GM18517 (cell line): ENCODE results near the gene POR.
"Not testable (repeated sequence)": the region's sequence is repeated elsewhere in the genome, so short reads cannot be mapped to it uniquely, and the experiment has no call there.

Experiments
- ATAC-seq: cut with Tn5 transposase; IDR thresholded peaks from one replicate; pipeline ENCODE4 v1.9.1; 2021; ENCODE audit warnings: mild to moderate bottlenecking, moderate library complexity; ENCODE audit not compliant: unreplicated experiment

Gene POR

GRCh38 chr7:75988568-75989499 is 73.9 kb downstream of the POR start:
- no peak for ATAC-seq

DNA sequence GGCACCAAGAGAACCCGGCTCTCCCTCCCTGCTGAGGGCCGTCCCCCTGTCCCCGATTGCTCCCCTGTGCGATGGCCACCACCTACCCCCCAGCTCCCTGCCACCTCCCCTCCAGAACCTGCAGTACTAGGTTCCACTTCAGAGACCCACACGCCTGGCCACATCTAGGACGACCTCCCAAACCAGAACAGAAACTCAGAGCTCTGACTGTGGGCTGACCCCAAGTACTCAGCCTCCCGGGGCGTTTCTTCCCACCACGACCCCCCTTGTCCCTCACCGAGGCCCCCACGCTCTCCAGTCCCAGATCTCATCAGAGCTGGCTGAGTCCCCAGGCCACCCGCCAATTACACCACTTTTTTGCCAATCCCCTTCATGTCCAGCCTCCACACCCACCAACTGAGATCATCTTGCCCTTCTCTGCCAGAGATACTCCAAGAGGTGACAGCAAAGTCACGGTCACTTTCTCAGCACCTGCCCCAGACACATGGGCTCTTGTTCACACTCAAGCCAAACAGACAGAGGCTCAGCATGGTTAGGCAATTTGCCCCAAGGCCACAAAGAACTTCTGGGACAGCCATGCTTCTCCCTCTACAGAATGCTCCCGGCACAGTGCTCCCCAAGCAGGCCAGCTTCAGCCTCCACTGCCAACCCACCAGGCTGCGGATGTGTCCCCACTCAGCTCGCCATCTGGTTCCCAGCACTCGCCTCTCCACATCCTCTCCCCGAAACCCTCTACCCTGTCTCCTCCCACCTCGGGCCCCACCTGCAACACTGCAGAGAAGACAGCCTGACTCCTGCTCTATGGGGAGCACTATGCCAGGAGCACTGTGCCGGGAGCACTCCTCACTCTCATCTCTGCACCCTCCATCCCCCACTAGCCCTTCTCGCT is 74.8 kb downstream of the POR start:
- no peak for ATAC-seq

GRCh38 chr7:75991531-75992082 is 76.7 kb downstream of the POR start:
- no peak for ATAC-seq

- ATAC-seq: no peak
These were observed 77.3 kb downstream of the POR start for GRCh38 chr7:75992083-75992755.

DNA sequence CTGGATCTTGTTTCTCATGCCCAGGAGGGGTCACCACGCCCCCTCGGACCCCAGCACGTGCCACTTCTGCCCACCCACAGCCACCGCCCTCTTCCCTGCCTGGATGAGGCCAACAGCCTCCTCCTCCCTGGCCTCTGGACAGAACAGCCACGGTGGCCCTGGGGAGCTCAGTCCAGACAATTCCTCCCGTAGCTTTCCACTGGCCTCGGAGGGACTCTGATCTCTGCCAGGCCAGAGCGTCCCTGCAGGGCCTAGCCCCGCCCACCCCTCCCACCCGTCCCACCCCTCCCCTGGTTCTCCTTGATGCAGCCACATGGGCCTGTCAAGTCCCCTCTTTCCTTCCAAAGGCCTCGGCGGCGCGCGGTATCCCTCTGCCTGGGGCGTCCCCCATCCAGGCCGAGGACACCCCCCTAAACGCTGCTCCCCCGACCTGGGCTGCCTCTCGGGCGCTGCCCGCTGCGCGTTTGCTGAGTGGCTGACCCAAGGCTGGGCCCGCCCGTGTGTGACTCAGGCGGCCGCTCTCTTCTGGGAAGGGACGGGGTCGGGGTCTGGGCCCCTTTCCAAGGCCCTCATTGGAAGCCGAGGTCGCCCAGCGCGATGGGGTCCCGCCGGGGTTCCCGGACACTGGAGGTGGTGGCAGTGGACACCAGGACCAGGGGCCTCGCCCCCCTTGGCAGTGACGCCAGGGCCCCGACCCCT is 78.9 kb downstream of the POR start:
- peak; percentile 6 for ATAC-seq

DNA sequence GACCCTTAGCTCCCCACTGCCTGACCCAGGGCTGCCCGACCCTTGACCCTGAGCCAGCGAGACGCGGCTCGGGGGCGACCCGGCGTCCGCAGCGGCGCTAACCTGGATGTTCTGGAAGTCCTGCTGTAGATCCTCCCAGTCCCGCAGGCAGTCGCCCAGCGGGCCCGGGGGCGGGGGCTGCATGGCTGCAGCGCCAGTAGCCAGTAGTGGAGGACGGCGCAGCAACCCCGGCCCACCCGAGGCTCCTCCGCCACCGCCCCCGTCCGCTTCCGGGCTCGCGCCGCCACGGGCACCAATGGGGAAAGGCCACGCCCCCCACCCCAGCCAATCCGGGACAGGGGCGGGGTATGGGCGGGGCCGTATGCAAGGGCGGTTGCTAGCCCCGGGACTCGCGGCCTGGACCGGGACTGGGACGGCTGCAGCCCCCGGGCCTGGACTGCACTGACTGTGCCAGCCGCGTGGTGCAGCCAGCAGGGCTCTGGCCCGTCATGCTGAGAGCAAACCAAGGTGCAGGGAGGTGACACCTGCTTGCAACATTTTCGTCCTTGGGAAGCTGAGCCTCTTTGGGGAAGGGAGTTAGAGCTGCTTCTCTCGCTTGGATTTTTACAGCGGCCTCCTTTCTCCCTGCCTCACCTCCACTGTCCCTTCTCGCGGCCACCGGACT is 79.6 kb downstream of the POR start, which contains the start of gene TMEM120A:
TMEM120A (minus strand) TSS at position 208 of the 664 bp plus-strand sequence; CDS start at position 183, 25 bp downstream.
- peak; percentile 78 for ATAC-seq

DNA sequence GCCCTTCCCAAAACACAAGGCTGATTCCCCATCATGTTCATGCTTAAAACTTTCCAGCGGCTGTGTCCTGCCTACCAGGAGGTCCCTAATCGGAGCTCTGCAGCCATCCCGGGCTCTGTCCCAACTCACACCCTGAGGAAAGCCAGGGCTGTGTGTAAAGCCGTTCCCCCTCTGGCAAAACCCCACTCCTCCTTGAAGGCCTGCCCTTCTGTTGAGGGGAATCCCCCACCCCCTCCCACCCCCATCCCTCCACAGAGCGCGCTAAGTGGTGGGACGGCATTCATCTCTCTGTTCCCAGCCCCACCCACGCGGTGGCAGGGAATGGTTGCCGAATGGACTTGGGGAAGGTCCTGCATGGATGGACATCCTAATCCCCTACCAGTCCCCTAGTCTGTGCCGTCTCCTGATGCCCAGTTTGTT is 80.1 kb downstream of the POR start:
- no peak for ATAC-seq

DNA sequence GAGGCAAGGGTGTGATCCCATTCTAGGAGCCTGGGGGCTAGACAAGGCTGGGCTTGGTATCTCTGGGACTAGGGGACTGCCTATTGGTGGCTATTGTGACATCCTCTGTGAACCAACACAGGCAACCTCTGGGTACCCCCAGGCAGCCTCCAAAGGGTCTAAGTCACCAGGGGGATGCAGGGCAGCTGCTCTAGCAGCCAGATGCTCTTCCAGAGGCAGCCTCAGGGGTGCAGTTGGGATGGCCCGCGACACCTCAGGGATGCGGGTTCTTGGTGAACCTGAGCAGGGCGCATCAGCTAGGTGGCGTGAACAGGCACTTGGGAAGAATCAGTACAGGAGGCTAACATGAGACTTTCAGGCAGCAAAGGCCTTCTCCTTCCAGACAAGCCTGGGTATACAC is 81.0 kb downstream of the POR start:
- no peak for ATAC-seq

DNA sequence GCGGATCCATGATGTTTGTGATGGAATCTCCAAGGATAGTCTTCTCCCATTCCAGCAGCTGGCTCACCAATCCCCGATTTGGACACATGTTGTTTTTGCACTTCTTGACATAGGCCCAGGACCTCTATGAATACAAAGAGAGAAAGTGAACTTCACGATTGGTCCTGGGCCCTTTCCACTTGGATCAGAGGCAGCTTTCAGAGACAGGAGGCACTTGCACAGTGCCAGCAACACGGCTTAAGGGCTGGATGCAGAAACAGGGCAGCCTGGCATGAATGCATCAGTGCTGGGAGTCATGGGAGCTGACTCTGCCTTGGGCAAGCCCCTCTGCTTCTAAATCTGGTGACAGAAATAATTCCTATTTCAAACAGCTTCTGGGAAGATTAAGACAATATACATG is 81.5 kb downstream of the POR start:
- ATAC-seq: no peak

GRCh38 chr7:75998038-75998437 is 83.1 kb downstream of the POR start:
- ATAC-seq: no peak

DNA sequence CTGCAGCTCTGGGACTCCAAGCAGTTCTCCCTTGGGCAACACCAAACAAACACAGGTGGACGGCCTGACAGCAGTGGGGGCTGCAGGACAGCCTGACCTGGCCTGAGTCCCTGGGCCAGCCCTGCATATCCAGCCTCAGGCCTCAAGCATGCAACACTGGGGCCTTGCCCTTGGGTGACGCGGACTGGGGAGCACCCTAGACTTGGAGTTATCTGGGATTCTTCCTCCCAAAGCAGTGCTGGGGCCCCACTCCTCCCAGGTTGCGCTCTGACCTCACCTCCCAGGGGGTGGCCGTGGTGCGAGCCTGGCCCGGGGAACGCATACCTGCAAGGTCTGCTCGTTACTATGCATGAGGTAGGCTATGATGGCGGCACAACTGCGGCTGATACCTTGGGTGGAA is 85.6 kb downstream of the POR start:
- ATAC-seq: no peak

- ATAC-seq: no peak
These were observed 87.2 kb downstream of the POR start for GRCh38 chr7:76002139-76002538.

- ATAC-seq: no peak
These were observed 87.9 kb downstream of the POR start for GRCh38 chr7:76002822-76003221.

- ATAC-seq: no peak
These were observed 88.4 kb downstream of the POR start for GRCh38 chr7:76003351-76003750.

DNA sequence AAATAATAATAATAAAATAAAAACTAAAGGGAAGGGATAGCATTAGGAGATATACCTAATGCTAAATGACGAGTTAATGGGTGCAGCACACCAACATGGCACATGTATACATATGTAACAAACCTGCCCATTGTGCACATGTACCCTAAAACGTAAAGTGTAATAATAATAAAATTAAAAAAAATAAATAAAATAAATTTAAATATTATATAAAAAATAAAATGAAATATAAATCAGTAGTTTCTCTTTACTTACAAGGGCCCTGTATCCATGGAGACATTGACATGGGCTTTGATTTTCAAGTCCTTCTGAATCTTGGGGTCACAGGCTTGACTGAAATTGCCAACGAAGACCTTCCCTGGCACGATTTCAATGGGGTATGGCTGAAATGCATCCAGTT is 90.0 kb downstream of the POR start:
- not testable (repeated sequence) for ATAC-seq

- no peak for ATAC-seq
These were observed 93.3 kb downstream of the POR start for GRCh38 chr7:76008156-76008687.

DNA sequence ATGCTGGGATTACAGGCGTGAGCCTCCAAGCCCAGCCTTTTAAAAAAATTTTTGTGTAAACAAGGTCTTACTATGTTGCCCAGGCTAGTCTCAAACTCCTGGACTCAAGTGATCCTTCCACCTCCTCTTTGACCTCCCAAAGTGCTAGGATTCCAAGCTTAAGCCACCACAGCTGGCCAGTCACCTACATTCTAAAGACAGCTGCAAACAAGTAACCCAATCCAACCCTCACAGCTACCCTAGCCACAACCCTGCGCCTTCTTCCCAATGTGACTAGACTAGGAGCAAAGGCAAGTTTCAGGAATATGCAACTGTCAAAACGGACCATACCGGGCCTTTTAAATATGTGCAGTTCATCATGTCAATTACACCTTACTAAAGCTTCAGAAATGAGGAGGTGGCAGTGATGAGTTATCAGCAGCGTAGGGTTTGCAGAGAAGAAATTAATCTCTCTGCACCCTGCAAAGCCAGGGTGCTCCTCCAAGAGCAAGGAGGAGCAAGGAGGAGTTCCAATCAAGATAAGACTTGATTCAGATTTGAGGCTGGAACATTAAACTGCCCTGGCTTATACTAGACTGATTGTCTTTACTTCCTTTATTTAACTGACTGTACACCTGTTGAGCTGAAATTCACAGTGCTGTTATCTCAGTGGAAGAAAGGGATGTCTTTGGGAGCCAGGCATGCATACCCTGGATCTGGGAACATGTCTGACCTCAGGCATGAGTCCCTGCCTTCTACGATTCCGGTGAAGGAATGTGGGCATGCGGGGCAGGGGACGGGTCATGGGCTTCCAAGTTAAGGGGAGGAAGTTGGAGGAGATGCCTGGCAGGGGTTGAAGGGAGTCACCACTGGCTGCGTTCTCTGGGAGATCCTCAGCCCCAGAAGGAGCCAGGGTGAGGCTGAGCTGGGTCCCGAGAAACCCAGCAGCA is 95.0 kb downstream of the POR start:
- ATAC-seq: no peak

- ATAC-seq: no peak
These were observed 96.5 kb downstream of the POR start for GRCh38 chr7:76011442-76011861.
